ENCODE data around the gene KCTD19. TPM values are rescaled to one million over a fixed set of nuclear protein-coding genes. Genes with fewer than 3 reads are reported as not detected.

KCTD19 gene
- polyA plus RNA-seq, 1 donor from 2014 or later: not detected

DNA sequence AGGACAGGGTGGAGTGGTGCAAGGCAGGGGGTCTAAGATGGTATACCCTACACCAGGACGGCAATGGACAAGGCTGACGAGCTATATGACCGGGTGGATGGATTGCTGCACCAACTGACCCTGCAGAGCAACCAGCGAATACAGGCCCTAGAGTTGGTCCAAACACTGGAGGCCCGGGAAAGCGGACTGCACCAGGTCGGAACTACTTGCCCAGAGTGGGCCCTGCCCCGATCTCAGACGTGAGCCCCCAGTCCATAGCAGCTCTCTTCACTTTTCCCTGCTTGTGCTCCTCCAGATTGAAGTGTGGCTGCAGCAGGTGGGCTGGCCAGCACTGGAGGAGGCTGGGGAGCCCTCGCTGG, 44.1 kb downstream of the KCTD19 start:
- Mint-ChIP-seq H3K36me3 (peaks cover 2% of the 10 kb centered on the region), H3K27me3 (no peaks in the 10 kb centered on the region), H3K9me3 (no peaks in the 10 kb centered on the region), H3K4me1 (peaks cover 0 to 4% (median 0%) of the 10 kb centered on the region in 3 donors), H3K27ac (no peak overlapping the region), H3K4me3 (no peak overlapping the region)

GRCh38 chr16:67281536-67282446, 44.8 kb downstream of the KCTD19 start:
- Mint-ChIP-seq H3K4me3 (peak overlapping the region in 1 of 4 donors; percentile 73), H3K27me3 (no peaks in the 10 kb centered on the region), H3K9me3 (no peaks in the 10 kb centered on the region), H3K36me3 (peaks cover 2% of the 10 kb centered on the region), H3K27ac (peak overlapping the region in 2 of 3 donors; percentile 35 to 85), H3K4me1 (peaks cover 0 to 4% (median 0%) of the 10 kb centered on the region in 3 donors)

DNA sequence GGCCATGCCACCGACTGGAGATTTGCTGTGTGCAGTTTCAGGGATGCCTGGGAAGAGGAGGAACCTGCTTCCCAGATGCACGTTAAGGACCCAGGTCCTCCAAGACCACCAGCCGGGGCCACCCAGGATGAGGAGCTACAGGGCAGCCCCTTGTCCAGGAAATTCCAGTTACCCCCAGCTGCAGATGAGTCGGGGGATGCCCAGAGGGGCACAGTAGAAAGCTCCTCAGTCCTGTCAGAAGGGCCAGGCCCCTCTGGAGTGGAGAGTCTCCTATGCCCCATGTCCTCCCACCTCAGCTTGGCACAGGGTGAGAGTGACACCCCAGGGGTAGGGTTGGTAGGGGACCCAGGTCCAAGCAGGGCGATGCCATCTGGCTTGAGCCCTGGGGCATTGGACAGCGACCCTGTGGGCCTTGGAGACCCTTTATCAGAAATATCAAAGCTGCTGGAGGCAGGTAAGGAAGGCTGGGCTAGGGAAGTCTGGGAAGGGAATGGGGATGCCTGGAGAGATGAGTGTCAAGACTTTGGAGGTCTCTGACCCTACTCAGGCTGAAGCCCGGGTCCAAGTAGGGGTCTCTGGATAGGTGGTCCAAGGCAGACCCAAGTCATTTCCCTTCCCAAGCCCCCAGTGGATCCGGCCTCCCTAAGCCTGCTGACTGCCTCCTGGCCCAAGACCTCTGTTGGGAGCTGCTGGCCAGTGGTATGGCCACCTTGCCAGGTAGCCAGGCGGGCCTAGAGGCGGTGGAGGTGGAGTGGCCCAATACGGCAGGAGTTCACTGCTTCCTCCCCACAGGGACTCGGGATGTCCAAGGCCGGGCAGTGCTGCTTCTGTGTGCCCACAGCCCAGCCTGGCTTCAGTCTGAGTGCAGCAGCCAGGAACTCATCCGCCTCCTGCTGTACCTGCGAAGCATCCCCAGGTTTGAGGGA, 46.2 kb downstream of the KCTD19 start:
- peaks cover 2% of the 10 kb centered on the region for H3K36me3 Mint-ChIP-seq
- H3K27ac Mint-ChIP-seq: peak overlapping the region in 1 of 3 donors; percentile 63
- no peaks in the 10 kb centered on the region for H3K9me3 Mint-ChIP-seq
- H3K27me3 Mint-ChIP-seq: no peaks in the 10 kb centered on the region
- peak overlapping the region in 3 of 4 donors; percentile 51 to 79 (median 73) for H3K4me3 Mint-ChIP-seq
- H3K4me1 Mint-ChIP-seq: peaks cover 2 to 4% (median 4%) of the 10 kb centered on the region in 3 donors

GRCh38 chr16:67279296-67280089, 47.0 kb downstream of the KCTD19 start, which contains the start of gene PLEKHG4:
Gene PLEKHG4 (plus strand): TSS chr16:67279532. CDS start chr16:67280045, 513 bp downstream.
- H3K4me3 Mint-ChIP-seq: peak within 1 kb of the TSS; percentile 73 to 92 (median 85)
- H3K27me3 Mint-ChIP-seq: no peaks in the 10 kb centered on the region
- peaks cover 2 to 4% (median 4%) of the 10 kb centered on the region in 3 donors for H3K4me1 Mint-ChIP-seq
- peak within 1 kb of the TSS in 1 of 3 donors; percentile 63 for H3K27ac Mint-ChIP-seq
- no peaks in the 10 kb centered on the region for H3K9me3 Mint-ChIP-seq
- H3K36me3 Mint-ChIP-seq: peaks cover 2% of the 10 kb centered on the region

- no peak overlapping the region for H3K27ac Mint-ChIP-seq
- peak overlapping the region; percentile 73 to 92 (median 85) for H3K4me3 Mint-ChIP-seq
- H3K27me3 Mint-ChIP-seq: no peaks in the 10 kb centered on the region
- no peaks in the 10 kb centered on the region for H3K9me3 Mint-ChIP-seq
- H3K4me1 Mint-ChIP-seq: peaks cover 2 to 4% (median 4%) of the 10 kb centered on the region in 3 donors
- peaks cover 2% of the 10 kb centered on the region for H3K36me3 Mint-ChIP-seq
Observed at GRCh38 chr16:67278773-67279295, 47.7 kb downstream of the KCTD19 start.

GRCh38 chr16:67277999-67278772, 48.4 kb downstream of the KCTD19 start:
- H3K27me3 Mint-ChIP-seq: no peaks in the 10 kb centered on the region
- H3K4me1 Mint-ChIP-seq: peaks cover 2 to 4% (median 4%) of the 10 kb centered on the region in 3 donors
- peak overlapping the region; percentile 73 to 92 (median 85) for H3K4me3 Mint-ChIP-seq
- peak overlapping the region in 1 of 3 donors; percentile 69 for H3K27ac Mint-ChIP-seq
- no peaks in the 10 kb centered on the region for H3K9me3 Mint-ChIP-seq
- no peaks in the 10 kb centered on the region for H3K36me3 Mint-ChIP-seq

GRCh38 chr16:67277294-67277998, 49.1 kb downstream of the KCTD19 start:
- no peaks in the 10 kb centered on the region for H3K9me3 Mint-ChIP-seq
- H3K4me3 Mint-ChIP-seq: peak overlapping the region in 3 of 4 donors; percentile 43 to 71 (median 45)
- H3K27me3 Mint-ChIP-seq: no peaks in the 10 kb centered on the region
- H3K4me1 Mint-ChIP-seq: peaks cover 2 to 4% (median 4%) of the 10 kb centered on the region in 3 donors
- H3K36me3 Mint-ChIP-seq: no peaks in the 10 kb centered on the region
- peak overlapping the region in 1 of 3 donors; percentile 69 for H3K27ac Mint-ChIP-seq

DNA sequence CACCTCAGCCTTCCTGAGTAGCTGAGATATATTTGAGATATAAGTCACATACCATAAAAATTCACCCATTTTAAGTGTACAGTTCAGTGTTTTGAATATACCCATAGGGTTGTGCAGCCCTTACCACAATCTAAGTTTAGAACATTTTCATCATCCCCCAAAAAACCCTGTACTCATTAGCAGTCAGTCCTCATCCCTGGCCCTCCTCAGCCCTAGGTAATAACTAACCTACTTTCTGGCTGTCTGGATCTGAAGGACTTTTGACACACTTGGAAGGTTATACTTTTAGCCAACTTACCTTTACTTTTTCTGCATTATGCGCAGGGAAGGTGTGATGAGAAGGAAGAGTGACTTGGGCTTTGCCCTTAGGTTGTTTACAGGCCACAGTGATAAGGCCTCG, 51.2 kb downstream of the KCTD19 start:
- H3K27me3 Mint-ChIP-seq: no peaks in the 10 kb centered on the region
- no peak overlapping the region for H3K27ac Mint-ChIP-seq
- no peak overlapping the region for H3K4me3 Mint-ChIP-seq
- no peaks in the 10 kb centered on the region for H3K36me3 Mint-ChIP-seq
- H3K9me3 Mint-ChIP-seq: no peaks in the 10 kb centered on the region
- H3K4me1 Mint-ChIP-seq: peaks cover 3 to 4% (median 4%) of the 10 kb centered on the region in 3 donors

GRCh38 chr16:67271446-67271845, 55.1 kb downstream of the KCTD19 start:
- Mint-ChIP-seq H3K4me1 (peaks cover 0 to 2% (median under 1%) of the 10 kb centered on the region in 3 donors), H3K4me3 (no peak overlapping the region), H3K9me3 (no peaks in the 10 kb centered on the region), H3K27me3 (no peaks in the 10 kb centered on the region), H3K36me3 (no peaks in the 10 kb centered on the region), H3K27ac (no peak overlapping the region)

DNA sequence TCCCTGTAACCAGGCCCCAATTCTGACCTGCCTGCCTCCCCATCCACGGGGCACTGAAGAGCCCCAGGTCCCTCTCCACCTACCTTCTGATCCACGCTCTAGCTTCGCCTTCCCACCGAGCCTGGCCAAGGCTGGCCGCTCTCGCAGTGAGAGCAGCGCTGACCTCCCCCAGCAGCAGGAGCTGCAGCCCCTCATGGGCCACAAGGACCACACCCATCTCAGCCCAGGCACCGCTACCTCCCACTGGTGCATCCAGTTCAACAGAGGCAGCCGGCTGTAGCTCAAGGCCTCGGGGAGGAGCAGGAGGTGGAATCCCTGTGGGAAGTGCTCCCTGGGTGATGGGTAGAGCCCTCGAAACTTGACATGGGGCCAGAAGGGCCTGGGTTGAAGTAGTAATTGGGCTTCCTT, 55.6 kb downstream of the KCTD19 start:
- Mint-ChIP-seq H3K4me1 (peaks cover 0 to 1% (median 0%) of the 10 kb centered on the region in 3 donors), H3K27me3 (peaks cover 2% of the 10 kb centered on the region), H3K27ac (no peak overlapping the region), H3K4me3 (no peak overlapping the region), H3K36me3 (no peaks in the 10 kb centered on the region), H3K9me3 (no peaks in the 10 kb centered on the region)

DNA sequence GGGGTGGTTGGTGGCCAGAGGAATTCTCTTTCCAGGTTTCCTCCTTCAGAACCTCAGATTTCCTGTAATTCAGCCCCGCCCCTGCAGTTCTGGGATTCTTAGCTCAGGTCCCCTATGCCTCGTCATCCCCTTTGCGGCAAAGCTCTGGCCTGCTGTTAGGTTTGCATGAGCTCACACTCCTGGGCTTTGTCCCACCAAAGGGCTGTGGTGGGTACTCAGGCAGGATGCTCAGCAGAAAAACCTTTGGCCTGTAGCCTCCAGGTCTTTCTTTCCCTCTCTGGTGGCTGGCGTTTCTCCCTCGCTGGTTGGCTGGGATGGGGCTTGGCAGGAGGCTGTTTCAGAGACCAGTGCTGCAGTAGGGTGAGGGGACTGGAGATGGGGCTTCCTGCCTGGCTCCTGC, 56.8 kb downstream of the KCTD19 start:
- no peaks in the 10 kb centered on the region for H3K36me3 Mint-ChIP-seq
- no peaks in the 10 kb centered on the region for H3K9me3 Mint-ChIP-seq
- H3K4me1 Mint-ChIP-seq: peaks cover 0 to 1% (median 0%) of the 10 kb centered on the region in 3 donors
- peaks cover 2% of the 10 kb centered on the region for H3K27me3 Mint-ChIP-seq
- no peak overlapping the region for H3K4me3 Mint-ChIP-seq
- no peak overlapping the region for H3K27ac Mint-ChIP-seq

- Mint-ChIP-seq H3K4me1 (peaks cover 0 to 1% (median 0%) of the 10 kb centered on the region in 3 donors), H3K27ac (no peak overlapping the region), H3K4me3 (no peak overlapping the region), H3K27me3 (peaks cover 2% of the 10 kb centered on the region), H3K9me3 (no peaks in the 10 kb centered on the region), H3K36me3 (no peaks in the 10 kb centered on the region)
Observed at GRCh38 chr16:67268136-67268579, 58.4 kb downstream of the KCTD19 start.

DNA sequence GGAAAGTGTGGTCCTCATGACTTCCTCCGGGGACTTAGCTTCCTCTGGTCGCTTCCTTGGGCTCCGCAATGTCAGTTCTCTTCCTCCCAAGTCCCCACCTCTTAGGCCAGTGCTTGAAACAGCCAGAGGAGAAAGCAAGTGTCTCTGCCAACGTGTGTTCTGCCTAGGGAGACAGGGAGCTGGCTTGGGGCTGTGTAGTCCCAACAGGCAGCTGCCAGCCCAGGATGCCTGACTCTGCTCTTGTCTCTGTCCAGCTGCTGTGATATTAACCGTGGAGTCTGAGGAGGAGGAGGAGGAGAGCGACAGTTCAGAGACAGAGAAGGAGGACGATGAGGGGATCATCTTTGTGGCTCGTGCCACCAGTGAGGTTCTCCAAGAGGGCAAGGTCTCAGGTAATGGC, 60.7 kb downstream of the KCTD19 start:
- H3K4me3 Mint-ChIP-seq: no peak overlapping the region
- H3K36me3 Mint-ChIP-seq: no peaks in the 10 kb centered on the region
- H3K9me3 Mint-ChIP-seq: no peaks in the 10 kb centered on the region
- no peak overlapping the region for H3K27ac Mint-ChIP-seq
- H3K4me1 Mint-ChIP-seq: no peaks in the 10 kb centered on the region
- H3K27me3 Mint-ChIP-seq: peaks cover 2% of the 10 kb centered on the region

Data from IgD-negative memory B cell (primary cell).